GM19468 (cell line): Measurements from ENCODE around the gene METTL9.
"Not testable (repeated sequence)": the region's sequence is repeated elsewhere in the genome, so short reads cannot be mapped to it uniquely, and the experiment has no call there.

Source experiments
- ATAC-seq: cut with Tn5 transposase; IDR thresholded peaks from one replicate; pipeline ENCODE4 v1.9.1; 2021; ENCODE audit warnings: mild to moderate bottlenecking, moderate library complexity, moderate number of reproducible peaks; ENCODE audit not compliant: unreplicated experiment; ENCODE audit errors: extremely low read depth

Gene METTL9

DNA sequence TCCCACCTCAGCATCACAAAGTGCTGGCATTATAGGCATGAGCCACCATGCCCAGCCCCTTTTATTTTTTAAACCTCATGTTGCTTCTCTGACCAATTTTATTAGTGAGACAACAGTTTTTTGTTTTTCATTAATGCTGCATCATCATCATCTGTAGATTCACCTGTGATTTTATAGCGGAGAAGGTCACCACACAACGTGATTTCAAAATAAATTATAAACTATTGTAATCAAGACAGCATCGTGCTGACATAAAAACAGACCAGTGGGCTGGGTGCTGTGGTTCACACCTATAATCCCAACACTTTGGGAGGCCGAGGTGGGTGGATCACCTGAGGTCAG lies 28.7 kb upstream of the METTL9 start:
- no peak for ATAC-seq

DNA sequence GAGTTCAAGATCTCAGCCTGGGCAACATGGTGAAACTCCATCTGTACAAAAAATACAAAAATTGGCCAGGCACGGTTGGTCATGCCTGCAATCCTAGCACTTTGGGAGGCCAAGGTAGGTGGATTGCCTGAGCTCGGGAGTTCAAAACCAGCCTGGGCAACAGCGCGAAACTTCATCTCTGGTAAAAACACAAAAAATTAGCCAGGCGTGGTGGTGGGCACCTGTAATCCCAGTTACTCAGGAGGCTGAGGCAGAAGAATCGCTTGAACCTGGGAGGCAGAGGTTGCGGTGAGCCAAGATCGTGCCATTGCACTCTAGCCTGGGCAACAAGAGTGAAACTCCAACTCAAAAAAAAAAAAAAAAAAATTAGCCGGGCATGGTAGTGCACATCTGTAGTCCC lies 25.9 kb upstream of the METTL9 start:
- ATAC-seq, result not testable (repeated sequence)

DNA sequence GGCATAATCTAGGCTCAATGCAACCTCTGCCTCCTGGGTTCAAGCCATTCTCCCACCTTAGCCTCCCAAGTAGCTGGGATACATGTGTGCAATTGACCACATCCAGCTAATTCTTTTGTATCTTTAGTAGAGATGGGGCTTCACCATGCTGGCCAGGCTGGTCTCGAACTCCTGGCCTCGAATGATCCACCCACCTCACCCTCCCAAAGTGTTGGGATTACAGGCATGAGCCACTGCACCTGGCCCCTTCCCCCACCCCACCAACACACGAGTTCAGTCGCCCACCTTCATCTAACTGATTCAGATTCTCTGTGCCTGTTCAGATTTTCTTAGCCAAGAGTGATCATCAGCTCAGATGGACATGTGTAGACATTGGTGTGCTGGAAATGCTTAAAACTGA lies 25.0 kb upstream of the METTL9 start:
- no peak for ATAC-seq

DNA sequence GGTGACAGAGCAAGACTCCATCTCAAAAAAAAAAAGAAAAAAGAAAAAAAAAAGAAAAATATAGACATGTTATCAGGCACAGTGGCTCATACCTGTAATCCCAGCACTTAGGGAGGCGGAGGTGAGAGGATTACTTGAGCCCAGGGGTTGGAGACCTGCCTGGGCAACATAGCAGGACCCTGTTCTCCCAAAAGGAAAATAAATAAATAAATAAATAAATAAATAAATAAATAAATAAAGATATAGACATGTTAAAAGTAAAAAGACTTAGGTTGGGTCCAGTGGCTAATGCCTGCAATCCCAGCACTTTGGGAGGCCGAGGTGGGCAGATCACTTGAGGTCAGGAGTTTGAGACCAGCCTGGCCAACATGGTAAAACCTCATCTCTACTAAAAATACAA lies 23.1 kb upstream of the METTL9 start:
- ATAC-seq, result not testable (repeated sequence)

DNA sequence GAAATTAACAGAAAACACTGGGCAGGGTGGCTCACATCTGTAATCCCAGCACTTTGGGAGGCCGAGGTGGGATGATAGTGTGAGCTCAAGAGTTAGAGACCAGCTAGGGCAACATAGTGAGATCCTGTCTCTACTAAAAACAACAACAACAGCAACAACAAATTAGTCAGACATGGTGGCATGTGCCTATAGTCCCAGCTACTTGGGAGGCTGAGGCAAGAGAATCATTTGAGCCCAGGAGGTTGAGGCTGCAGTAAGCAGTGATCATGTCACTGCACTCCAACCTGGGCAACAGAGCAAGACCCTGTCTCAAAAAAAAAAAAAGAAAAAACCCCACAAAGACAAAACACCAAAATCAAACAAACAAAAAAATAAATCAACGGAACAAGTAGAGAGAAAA lies 21.9 kb upstream of the METTL9 start:
- ATAC-seq, result not testable (repeated sequence)

DNA sequence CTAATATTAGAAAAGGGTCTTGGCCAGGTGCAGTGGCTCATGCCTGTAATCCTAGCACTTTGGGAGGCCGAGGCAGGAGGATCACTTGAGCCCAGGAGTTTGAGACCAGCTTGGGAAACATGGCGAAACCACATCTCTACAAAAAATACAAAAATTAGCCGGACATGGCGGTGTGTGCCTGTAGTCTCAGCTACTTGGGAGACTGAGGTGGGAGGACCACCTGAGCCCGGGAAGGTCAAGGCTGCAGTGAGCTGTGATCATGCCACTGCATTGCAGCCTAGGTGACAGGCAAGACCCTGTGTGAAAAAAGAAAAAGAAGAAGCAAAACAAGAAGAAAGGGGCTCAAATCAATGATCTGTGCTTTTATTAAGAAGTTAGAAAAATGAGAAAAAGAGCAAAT lies 21.1 kb upstream of the METTL9 start:
- ATAC-seq, result not testable (repeated sequence)

DNA sequence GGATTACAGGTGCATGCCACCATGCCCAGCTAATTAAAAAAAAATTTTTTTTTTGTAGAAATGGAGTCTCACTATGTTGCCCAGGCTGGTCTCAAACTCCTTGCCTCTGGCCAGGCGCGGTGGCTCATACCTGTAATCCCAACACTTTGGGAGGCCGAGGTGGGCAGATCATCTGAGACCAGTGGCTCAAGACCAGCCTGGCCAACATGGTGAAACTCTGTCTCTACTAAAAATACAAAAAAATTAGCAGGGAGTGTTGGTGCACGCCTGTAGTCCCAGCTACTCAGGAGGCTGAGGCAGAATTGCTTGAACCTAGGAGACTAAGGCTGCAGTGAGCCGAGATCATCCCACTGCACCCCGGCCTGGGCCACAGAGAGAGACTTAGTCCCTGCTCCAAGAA lies 19.2 kb upstream of the METTL9 start:
- ATAC-seq, result not testable (repeated sequence)

DNA sequence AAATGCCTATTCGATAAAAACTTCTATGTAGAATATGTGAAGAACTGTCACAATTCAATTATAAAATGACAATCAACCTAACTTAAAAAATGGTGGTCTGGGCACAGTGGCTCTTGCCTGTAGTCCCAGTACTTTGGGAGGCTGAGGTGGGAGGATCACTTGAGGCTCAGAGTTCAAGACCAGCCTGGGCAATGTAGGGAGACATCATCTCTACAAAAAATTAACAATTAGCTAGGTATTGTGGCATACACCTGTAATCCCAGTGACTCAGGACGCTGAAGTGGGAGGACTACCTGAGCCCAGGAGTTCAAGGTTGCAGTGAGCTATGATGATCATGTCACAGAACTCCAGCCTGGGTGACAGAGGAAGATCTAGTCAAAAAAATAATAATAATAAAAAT lies 18.6 kb upstream of the METTL9 start:
- no peak for ATAC-seq

DNA sequence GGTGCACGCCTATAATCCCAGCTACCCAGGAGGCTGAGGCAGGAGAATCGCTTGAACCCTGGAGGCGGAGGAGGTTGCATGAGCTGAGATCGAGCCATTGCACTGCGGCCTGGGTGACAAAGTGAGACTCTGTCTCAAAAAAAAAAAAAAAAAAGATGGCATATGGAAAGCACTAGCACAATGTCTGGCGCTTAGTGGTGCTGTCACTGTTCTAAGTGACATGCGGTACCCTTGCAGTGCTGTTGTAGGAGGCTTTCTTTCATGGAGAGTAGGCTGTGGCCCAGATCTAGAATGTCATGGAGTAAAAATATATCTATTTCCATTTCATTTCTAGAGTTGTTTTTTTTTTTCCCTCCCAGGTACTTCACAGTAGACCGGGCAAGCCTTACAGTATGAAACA lies 14.6 kb upstream of the METTL9 start:
- ATAC-seq, result no peak

DNA sequence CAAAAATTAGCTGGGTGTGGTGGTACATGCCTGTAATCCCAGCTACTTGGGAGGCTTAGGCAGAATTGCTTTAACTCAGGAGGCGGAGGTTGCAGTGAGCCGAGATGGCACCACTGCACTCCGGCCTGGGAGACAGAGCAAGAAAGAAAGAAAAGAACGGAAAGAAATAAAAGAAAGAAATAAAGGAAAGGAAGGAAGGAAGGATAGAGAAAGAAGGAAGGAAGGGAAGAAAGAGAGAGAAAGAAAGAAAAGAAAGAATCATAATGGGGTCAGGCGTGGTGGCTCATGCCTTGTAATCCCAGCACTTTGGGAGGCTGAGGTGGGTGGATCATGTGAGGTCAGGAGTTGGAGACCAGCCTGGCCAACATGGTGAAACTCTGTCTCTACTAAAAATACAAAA lies 10.8 kb upstream of the METTL9 start:
- ATAC-seq, result not testable (repeated sequence)

DNA sequence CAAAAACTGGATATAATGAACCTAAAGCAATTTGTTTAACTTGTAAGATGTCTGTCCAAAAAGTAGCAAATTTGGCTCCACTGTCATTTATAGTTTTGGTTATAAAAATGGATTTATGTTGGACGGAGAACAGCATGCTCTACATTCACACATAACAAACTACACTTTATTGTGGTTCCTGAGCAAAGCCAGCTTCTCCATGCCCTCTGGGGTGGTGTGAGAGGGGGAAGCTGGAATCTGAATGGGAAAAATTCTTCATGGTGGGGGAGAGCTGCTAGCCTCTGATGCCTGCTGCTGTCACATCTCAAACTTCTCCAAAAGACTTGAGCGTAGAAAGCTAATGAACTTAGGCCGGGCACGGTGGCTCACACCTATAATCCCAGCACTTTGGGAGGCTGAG lies 9.8 kb upstream of the METTL9 start:
- ATAC-seq, result no peak

DNA sequence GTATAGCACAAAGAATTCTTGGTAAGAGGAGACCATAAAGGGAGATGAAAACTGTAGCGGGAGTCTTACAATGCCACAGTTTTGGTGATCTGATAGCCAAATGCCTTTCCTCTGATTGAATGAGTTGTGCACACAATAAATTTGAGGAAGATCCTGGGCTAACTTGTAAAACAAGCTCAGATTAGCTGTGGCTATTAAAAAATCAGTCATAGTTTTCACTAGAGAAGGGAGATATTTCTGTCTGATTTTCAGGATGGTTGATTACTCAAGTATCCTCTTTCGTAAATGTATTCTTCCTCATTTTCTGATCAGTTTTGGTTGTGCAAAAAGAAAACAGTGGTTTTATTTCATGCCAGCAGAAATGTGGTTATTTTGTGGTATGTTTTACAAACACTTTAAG lies 9.1 kb upstream of the METTL9 start:
- ATAC-seq, result no peak

DNA sequence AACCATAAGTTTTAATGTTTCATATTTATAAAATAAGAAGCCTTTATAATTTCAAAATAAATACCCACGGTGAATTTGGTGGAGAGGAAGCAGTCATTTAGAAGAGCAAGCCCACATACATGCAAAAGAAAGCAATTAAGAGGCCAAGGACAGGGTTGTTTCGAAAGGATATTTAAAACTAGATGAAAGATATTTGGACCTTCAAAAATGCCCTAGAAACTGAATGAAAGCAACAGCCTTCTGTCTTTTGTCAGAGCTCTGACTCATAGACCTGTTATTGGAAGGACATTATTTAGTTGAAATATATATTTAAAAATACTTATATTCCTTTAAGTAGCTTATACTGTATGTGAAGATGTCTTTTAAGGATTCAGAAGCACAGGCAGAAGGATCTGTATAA lies 8.6 kb upstream of the METTL9 start:
- no peak for ATAC-seq

DNA sequence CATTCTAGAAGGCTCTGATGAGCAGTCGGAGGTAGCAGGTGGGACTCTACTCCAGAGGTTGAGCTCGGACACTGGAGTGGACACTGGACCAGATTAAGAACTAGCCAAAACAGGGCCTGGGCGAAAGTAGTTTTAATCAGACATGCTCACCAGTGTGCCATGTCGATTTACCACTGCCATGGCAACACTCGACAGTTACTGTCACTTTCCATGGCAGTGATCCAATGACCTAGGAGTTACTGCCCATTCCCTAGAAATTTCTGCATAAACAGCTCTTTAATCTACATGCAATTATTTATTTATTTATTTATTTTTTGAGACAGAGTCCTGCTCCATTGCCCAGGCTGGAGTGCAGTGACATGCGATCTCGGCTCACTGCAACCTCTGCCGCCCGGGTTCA lies 7.2 kb upstream of the METTL9 start:
- ATAC-seq, result no peak

DNA sequence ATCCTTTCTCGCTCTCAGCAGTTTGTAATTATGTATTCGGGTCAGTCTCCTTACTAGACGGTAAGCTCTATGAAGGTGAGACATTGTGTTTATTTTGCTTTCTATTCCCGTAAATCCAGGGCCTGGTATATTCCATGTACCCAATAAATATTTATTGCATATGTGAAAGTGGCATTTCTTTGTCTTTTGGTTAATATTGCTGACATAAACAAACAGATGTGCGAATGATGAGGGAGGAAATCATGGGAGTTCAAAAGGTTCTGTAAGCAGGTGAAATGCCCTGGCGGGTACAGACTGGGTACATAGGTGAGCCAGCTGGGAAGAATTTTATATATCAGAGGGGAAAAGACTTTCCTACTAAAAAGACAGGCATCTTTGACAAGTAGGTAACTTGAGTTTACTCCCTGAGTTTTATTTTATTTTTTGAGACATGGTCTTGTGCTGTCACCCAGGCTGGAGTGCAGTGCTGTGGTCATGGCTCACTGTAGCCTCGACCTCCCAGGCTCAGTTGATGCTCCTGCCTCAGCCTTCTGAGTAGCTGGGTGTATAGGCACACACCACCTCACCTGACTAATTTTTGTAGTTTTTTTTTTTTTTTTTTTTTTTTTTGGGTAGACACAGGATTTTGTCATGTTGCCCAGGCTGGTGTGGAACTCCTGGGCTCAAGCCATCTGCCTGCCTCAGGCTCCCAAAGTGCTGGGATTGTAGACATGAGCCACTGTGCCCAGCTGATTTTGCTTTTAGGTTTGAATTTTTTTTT lies 5.7 kb upstream of the METTL9 start:
- no peak for ATAC-seq

DNA sequence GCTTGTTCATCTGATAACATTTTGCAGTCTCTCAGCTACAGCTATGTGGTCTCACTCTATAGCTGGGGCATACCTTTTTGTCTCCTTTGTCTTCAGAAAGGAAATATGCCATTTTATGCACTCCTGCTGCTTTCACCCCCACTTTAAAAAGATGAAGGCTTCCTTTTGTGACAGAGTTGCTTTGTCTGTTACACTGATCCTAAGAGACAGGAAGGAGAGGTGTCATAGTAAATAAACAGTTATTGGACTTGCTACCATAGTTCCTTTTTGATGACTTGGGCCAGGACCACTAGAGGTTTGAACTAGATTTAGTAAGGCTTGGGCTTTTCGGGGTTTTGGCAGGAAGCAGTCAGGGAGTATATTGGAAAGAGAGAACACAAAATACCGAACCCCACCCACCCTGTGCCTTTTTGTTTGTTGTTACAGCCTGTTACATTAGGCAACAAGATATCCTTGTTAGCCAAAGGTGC lies 1.8 kb upstream of the METTL9 start:
- no peak for ATAC-seq

DNA sequence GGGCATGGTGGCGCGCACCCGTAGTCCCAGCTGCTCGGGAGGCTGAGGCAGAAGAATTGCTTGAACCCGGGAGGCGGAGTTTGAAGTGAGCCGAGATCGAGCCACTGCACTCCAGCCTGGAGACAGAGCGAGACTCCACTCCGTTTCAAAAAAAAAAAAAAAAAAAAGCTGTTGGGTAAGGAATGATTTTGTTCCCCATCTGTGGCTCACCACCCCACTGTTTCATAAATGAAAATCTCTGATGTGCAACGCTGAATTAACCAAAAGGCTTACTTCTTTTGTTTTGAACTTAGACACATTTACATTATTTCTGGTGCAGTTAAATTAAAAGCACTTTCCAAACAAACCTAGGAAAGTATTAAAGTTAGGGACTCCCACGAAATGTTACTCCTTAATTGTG lies 1.2 kb upstream of the METTL9 start:
- ATAC-seq, result no peak

DNA sequence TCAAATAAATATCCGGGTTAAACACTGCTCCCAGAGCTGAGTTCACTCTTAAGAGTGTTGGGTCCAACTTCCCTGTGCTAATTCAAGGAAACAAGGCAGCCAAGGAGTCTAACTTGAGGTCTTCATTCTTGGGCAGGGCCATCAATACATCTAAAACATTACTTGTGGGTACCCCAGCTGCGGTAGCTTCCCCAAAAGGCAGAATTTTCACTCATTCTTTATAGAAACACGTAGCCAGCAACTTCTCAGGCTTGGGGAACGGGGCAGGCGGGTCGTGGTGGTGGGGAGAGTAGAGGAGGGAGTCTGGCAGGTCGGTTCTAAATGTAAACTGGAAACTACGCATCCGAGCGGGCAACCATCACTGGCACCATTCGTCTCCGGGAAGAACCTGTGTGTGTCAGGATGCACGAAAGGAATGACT lies 666 bp upstream of the METTL9 start:
- ATAC-seq, result no peak

DNA sequence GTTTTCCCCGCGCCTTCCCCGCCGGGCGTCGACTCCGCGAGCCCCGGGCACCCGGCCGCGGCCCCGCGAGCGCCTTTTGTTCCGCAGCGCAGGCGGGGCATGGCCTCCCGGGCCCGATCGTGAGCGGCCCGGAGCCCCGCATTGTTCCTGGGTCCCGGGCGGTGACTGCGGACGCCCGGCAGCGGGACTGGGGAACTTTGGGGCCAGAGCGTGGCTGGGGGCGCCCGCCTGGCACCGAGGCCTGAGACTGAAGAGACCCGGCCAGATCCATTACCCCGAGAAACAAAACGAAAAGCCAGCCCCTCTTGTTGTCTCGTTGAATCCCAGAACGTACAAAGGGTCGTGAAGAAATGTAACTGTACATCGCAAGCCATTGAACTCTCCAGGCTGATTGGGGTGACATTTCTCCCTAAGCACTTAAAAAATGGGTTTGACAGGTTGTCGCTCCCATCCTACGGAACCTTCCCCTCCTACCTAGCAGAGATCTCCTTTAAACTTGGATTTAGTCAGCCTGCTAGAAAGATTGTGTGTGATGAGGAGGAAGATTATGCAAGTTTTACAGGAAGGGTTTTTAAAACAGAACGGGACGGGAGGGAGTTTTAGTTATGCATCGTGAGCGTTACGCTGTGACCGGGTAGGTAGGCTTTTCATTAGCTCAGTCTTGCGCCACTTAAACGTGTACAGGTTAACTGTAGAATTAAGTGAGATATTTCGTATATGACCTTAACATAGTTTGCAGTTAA lies 825 bp downstream of the METTL9 start:
- no peak for ATAC-seq

DNA sequence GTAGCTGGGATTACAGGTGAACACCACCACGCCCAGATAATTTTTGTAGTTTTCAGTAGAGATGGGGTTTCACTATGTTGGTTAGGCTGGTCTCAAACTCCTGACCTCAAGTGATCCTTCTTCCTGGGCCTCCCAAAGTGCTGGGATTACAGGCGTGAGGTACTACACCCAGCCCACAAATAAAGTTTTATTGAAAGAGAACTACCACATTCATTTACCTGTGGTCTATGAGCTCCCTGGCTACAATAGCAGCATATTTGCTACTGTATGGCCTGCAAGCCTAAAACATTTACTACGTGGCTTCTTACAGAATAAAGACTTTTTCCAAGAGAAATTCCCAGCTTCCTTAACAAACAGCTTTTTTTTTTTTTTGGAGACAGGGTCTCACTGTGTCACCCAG lies 3.4 kb downstream of the METTL9 start:
- ATAC-seq, result no peak

DNA sequence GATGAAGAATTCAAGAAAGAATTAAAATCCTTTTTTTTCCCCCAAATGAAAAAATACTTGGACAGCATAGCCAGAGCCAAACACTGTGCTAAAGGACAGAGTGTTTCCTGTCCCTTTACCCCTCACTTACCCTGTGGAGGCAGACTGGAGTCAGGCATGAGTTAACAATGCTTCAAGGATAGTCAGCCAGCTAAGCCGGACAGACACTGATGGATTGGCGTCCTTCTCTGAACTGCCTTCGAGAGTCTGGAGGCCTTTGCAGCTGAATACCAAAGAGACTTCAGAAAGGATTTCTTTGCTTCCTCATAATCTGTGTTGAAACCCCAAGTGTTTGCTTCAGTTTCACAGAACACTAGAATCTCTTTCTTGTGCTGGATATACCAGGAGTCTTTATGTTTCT lies 4.6 kb downstream of the METTL9 start:
- ATAC-seq, result no peak

DNA sequence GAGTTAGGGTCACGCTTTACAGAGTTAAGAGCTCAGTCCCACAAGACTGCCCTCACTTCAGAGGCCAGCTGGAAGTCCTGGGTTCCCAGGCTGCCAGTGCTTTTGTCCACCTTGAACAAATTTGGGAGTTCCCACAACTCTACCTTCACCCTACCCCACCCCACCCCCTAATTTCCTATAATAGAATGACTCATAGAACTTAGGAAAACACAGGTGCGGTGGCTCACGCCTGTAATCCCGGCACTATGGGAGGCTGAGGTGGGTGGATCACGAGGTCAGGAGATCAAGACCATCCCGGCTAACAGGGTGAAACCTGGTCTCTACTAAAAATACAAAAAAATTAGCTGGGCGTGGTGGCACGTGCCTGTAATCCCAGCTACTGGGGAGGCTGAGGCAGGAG lies 6.5 kb downstream of the METTL9 start:
- not testable (repeated sequence) for ATAC-seq
